GM10847 (cell line): ENCODE data around the gene RNF212.

ENCODE experiments used
- POLR2A ChIP-seq: IDR thresholded peaks from 2 replicates; pipeline ENCODE4 v1.6.1; 2011; ENCODE audit not compliant: insufficient read length; ENCODE audit errors: extremely low read depth

RNF212 gene, protein sequence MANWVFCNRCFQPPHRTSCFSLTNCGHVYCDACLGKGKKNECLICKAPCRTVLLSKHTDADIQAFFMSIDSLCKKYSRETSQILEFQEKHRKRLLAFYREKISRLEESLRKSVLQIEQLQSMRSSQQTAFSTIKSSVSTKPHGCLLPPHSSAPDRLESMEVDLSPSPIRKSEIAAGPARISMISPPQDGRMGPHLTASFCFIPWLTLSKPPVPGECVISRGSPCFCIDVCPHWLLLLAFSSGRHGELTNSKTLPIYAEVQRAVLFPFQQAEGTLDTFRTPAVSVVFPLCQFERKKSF

GRCh38 chr4:1113311-1114009, at the start of gene RNF212:
RNF212 (minus strand) TSS chr4:1113564; CDS start chr4:1113464, 100 bp downstream.
- no peak for TF ChIP-seq POLR2A

DNA sequence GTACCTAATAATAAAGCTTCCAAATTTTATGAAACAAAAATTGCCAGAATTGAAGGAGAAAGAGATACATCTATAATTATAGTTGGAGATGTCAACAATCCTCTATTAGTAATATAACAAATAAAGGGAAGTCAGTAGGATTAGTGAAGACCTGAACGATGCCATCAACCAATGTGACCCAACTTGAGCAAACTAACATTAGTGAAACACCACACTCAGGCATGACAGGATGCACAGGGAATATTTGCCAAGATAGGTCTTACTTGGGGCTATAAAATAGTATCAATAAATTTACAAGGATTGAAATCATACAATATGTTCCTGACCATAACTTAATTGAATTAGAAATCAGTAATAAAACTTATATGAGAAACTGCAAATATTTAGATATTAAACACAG, 47.0 kb upstream of the RNF212 start:
- no peak for TF ChIP-seq POLR2A

GRCh38 chr4:1156069-1156468, 42.7 kb upstream of the RNF212 start:
- no peak for TF ChIP-seq POLR2A

DNA sequence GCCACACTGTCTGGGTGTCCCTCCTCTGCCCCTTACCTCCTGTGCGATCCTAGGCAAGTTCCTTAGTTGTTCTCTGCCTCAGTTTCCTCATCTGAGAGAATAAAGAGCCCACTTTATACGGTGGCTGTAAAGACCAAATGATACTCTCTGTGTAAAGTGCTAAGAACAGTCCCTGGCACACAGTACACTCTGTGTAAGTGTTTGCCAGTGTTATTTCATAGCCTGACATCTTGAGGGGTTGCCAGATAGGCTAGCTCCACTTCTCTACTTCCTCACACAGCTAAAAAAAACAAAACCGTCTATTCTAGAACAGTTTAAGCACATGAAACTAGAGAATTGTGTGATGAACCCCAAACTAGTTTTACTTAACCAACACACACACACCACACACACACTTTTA, 42.0 kb upstream of the RNF212 start:
- no peak for TF ChIP-seq POLR2A

DNA sequence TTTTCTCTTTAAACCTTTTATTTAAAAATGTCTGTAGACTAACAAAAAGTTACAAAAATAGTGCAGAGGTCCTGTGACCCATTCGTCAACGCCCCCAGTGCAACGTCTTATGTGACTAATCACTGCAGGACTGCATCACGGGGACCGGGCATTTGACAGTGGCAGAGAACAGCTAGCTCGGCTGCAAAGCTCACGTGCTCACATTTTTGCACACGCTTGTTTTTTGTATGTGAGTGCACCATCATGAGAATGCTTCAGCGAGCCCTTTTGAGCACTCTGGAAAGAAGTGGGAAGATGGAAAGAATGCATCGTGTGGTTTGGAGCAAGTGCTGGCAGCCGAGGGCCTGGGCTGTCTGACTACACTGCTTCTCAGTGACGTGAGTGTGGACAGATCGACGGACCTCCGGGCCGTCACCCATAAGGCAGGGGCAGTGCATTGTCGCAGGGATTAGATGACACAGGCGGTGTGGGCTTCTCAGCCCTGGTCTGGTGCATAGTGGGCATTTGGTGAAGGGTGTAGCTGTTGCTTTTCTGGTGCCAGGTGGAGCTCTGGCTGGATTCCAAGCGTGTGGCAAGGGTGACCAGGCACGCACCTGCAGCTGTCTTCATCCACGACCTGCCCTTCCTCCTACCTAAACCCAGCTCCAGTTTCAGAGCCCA, 41.3 kb upstream of the RNF212 start:
- no peak for TF ChIP-seq POLR2A

DNA sequence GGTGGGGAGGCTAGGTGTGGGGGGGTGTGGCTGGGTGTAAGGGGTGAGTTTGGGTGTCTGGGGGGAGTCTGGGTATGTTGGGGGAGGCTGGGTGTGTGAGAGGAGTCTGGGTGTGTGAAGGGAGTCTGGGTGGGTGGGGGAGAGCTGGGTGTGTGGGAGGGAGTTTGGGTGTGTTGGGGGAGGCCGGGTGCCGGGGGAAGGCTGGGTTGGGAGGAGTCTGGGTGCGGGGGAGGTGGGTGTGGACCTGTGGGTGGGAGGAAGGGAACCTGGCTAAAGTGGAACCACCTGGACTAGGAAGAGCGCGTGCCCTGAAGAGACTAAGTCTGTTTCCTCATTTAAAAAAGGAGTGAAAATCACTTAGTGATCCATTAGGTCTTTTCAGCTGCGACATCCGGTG, 40.8 kb upstream of the RNF212 start:
- no peak for TF ChIP-seq POLR2A

GRCh38 chr4:1153567-1154090, 40.3 kb upstream of the RNF212 start:
- no peak for TF ChIP-seq POLR2A

GRCh38 chr4:1152290-1152689, 38.9 kb upstream of the RNF212 start:
- no peak for TF ChIP-seq POLR2A

DNA sequence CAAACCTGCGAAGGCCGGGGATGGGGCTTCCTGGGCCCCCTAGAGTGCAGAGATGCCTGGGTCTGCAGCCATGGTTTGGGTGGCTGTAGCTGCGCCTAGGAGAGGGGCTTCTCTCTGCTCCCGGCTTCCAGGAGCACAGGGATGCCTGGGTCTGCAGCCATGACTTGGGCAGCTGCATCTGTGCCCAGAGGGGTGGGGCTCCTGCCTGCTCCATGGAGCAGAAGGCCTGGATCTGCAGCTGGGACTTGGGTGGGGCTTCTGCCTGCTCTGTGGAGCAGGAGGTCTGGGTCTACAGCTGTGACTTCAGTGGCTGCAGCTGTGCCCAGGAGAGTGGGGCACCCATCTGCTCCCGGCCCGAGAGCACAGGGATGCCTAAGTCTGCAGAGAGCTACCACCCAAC, 38.2 kb upstream of the RNF212 start:
- no peak for TF ChIP-seq POLR2A

DNA sequence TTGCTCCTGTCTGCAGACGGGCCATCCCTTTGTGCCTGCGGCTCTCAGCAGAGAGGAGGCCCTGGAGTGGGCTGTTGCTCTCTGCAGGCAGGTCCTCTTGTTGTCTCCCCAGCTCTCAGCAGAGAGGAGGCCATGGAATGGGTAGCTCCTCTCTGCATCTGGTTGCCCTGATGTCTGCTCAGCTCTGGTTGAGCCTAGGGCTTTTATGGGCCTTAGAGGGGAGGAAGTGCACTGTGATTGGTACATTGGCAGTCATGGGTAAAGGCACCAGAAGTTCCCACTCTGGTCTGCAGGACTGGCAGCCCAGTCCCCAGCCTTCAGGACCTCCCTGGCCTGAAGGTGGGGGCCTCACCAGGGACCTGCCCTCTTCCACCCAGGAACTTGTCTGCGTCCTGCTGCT, 37.5 kb upstream of the RNF212 start:
- no peak for TF ChIP-seq POLR2A

- no peak for TF ChIP-seq POLR2A
Observed at GRCh38 chr4:1139860-1140259, 26.5 kb upstream of the RNF212 start.

DNA sequence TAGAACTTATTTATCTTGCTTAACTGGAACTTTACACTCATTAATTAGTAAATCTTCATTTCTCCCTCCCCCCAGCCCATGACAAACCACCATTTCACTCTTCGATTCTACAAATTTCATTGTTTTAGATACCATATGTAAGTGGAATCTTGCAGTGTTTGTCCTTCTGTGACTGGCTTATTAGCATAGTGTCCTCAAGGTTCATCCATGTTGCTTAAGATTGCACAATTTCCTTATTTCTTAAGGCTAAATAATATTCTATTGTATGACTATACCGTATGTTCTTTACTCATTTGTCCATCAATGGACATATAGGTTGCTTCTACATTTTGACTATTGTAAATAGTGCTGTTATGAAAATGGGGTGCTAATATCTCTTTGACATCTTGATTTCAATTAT, 24.5 kb upstream of the RNF212 start:
- no peak for TF ChIP-seq POLR2A

GRCh38 chr4:1137063-1137776, 23.9 kb upstream of the RNF212 start:
- no peak for TF ChIP-seq POLR2A

DNA sequence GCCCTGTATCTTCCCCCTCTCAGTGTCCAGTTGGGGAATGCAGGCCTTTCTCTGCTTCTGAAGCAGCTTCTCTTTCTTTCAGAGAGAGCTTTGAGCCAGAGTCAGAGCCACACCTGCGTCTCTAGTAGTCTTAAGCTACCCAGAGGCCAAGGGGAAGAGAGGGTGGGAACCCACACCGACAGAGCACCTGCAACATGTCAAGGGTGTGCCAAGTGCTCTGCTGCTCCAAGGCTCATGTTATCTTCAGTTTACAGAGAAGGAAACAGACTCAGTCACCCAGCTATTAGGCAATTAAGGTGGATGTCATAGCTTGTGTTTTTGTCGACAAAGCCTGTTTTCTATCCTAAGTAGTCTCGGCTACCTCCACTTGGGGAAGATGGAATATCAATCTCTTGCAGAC, 22.7 kb upstream of the RNF212 start:
- TF ChIP-seq POLR2A: no peak

GRCh38 chr4:1133033-1133432, 19.7 kb upstream of the RNF212 start:
- no peak for TF ChIP-seq POLR2A
